ENCODE results near the gene DAPK2. TPM values are rescaled to one million over a fixed set of nuclear protein-coding genes. Genes with fewer than 3 reads are reported as not detected.
"Not testable (repeated sequence)": the region's sequence is repeated elsewhere in the genome, so short reads cannot be mapped to it uniquely, and the experiment has no call there.

Gene DAPK2
- total RNA-seq = 9.0 TPM

- peak; percentile 58 for DNase-seq (ENCODE audit: low spot score)
Observed at GRCh38 chr15:64046421-64047153, at the start of gene DAPK2. Gene DAPK2 (minus strand): TSS chr15:64046485. CDS start chr15:64040261, 6,224 bp downstream.

GRCh38 chr15:64095431-64095794 is 49.1 kb upstream of the DAPK2 start:
- DNase-seq (ENCODE audit: low spot score) = no peak

GRCh38 chr15:64093627-64094417 is 47.5 kb upstream of the DAPK2 start, which contains the start of gene CIAO2A:
Gene CIAO2A (minus strand): TSS chr15:64093838. CDS start chr15:64093768, 70 bp downstream.
- peak; percentile 97 for DNase-seq (ENCODE audit: low spot score)

- DNase-seq (ENCODE audit: low spot score) = no peak
Observed at GRCh38 chr15:64092864-64093626, 46.8 kb upstream of the DAPK2 start.

GRCh38 chr15:64092075-64092820 is 46.0 kb upstream of the DAPK2 start:
- no peak for DNase-seq (ENCODE audit: low spot score)

GRCh38 chr15:64090527-64090926 is 44.2 kb upstream of the DAPK2 start:
- no peak for DNase-seq (ENCODE audit: low spot score)

- no peak for DNase-seq (ENCODE audit: low spot score)
Observed at GRCh38 chr15:64089543-64090280, 43.4 kb upstream of the DAPK2 start.

GRCh38 chr15:64082757-64083156 is 36.5 kb upstream of the DAPK2 start:
- DNase-seq (ENCODE audit: low spot score) = no peak

- DNase-seq (ENCODE audit: low spot score) = not testable (repeated sequence)
Observed at GRCh38 chr15:64073496-64073895, 27.2 kb upstream of the DAPK2 start.

- DNase-seq (ENCODE audit: low spot score) = no peak
Observed at GRCh38 chr15:64072812-64073211, 26.5 kb upstream of the DAPK2 start.

- no peak for DNase-seq (ENCODE audit: low spot score)
Observed at GRCh38 chr15:64071931-64072765, 25.9 kb upstream of the DAPK2 start.

GRCh38 chr15:64070965-64071851 is 24.9 kb upstream of the DAPK2 start:
- DNase-seq (ENCODE audit: low spot score) = peak; percentile 77

GRCh38 chr15:64070106-64070505 is 23.8 kb upstream of the DAPK2 start:
- DNase-seq (ENCODE audit: low spot score) = no peak

GRCh38 chr15:64068133-64068532 is 21.8 kb upstream of the DAPK2 start:
- DNase-seq (ENCODE audit: low spot score) = no peak

GRCh38 chr15:64067564-64068030 is 21.3 kb upstream of the DAPK2 start:
- peak; percentile 68 for DNase-seq (ENCODE audit: low spot score)

- no peak for DNase-seq (ENCODE audit: low spot score)
Observed at GRCh38 chr15:64066451-64066850, 20.2 kb upstream of the DAPK2 start.

GRCh38 chr15:64060716-64061115 is 14.4 kb upstream of the DAPK2 start:
- no peak for DNase-seq (ENCODE audit: low spot score)

- DNase-seq (ENCODE audit: low spot score) = not testable (repeated sequence)
Observed at GRCh38 chr15:64059104-64059503, 12.8 kb upstream of the DAPK2 start.

- DNase-seq (ENCODE audit: low spot score) = no peak
Observed at GRCh38 chr15:64058279-64058678, 12.0 kb upstream of the DAPK2 start.
